K562 (cell line): ENCODE data around the gene EXT2. TPM values are rescaled to one million over a fixed set of nuclear protein-coding genes. Genes with fewer than 3 reads are reported as not detected.

Experiments used
- ATAC-seq: fragments of 200-7000 bp; cut with Tn5 transposase; 3 replicates; pipeline ENCODE4 v1.9.1; 2020; ENCODE audit warnings: moderate library complexity
- BruUV-seq: library from RNA; stranded (reverse); fragments of 400-500 nt; replicated peaks from 2 replicates; lab custom pipeline; 2021; lab: Mats Ljungman, UMichigan
- CTCF ChIA-PET: fragments of 300-600 bp; formaldehyde crosslinking; extraction: SDS; loops from one replicate; lab custom pipeline; 2021; ENCODE audit warnings: low intra/inter-chr PET ratio; lab: Yijun Ruan, JAX
- POLR2A ChIA-PET: fragments of 300-600, 350-650 bp; sonication (Branson Sonifier 250); formaldehyde crosslinking; extraction: SDS; loops from one replicate; lab custom pipeline; 2021; ENCODE audit warnings: antibody characterized with exemption, inconsistent platforms; lab: Yijun Ruan, JAX
- DNase-seq, 4 experiments: peaks; one replicate each; pipeline versions ENCODE4 v3.0.0 to v3.0.0-alpha.2; 2011 to 2018; ENCODE audit warnings: low spot score in 3 of 4, mixed read lengths in 3 of 4; ENCODE audit errors: extremely low read depth in 1 of 4
- FAIRE-seq: peaks from 2 replicates; lab custom pipeline; 2011; peaks lifted over from hg19 to GRCh38; lab: Jason Lieb, UNC
- H2AFZ ChIP-seq: 2 replicates; pipeline ENCODE4 v1.6.0; 2011; ENCODE audit warnings: low read depth, low read length, control low read depth, inconsistent platforms
- H3K27ac ChIP-seq: fragments of 200-600 bp; 3 replicates; pipeline ENCODE4 v1.8.0; 2011; ENCODE audit warnings: low read depth, mild to moderate bottlenecking, control low read depth, inconsistent platforms, low read length, moderate library complexity, mixed read lengths; ENCODE audit errors: extremely low read depth
- H3K27me3 ChIP-seq, 2 experiments: fragments of 300-600 bp in 1 of 2; 2 replicates in 1 of 2; 3 replicates in 1 of 2; pipeline versions ENCODE4 v1.6.0 to v1.8.0; 2011; ENCODE audit warnings: inconsistent platforms in 2 of 2, low read length in 2 of 2, mild to moderate bottlenecking in 1 of 2, mixed read lengths in 1 of 2, moderate library complexity in 1 of 2; ENCODE audit not compliant: control insufficient read depth in 2 of 2, insufficient read depth in 2 of 2
- H3K36me3 ChIP-seq: fragments of 300-600 bp; 3 replicates; pipeline ENCODE4 v1.8.0; 2011; ENCODE audit warnings: mild to moderate bottlenecking, low read length, inconsistent platforms; ENCODE audit not compliant: control insufficient read depth, insufficient read depth
- H3K4me1 ChIP-seq, 2 experiments: fragments of 200-600 bp in 1 of 2; replicated peaks in 1 of 2; 2 replicates in 1 of 2; 3 replicates in 1 of 2; pipeline versions ENCODE4 v1.5.1 to v1.8.0; 2011; ENCODE audit warnings: inconsistent platforms in 2 of 2, low read length in 2 of 2, mild to moderate bottlenecking in 1 of 2, mixed read lengths in 1 of 2, moderate library complexity in 1 of 2; ENCODE audit not compliant: control insufficient read depth in 2 of 2, insufficient read depth in 2 of 2
- H3K4me2 ChIP-seq: 2 replicates; pipeline ENCODE4 v1.6.1; 2011; ENCODE audit warnings: low read length, control low read depth, inconsistent platforms, mixed read lengths; ENCODE audit not compliant: insufficient read depth
- H3K4me3 ChIP-seq: fragments of 200-600 bp; sonication (generic), shearing (Covaris generic); 2 replicates; pipeline ENCODE4 v1.5.1; 2016; ENCODE audit warnings: control low read depth, inconsistent platforms
- H3K79me2 ChIP-seq: fragments of 200-600 bp; 3 replicates; pipeline ENCODE4 v1.8.0; 2011; ENCODE audit warnings: low read length, inconsistent platforms; ENCODE audit not compliant: control insufficient read depth, insufficient read depth
- H3K9ac ChIP-seq, 2 experiments: 2 replicates each; pipeline versions ENCODE4 v1.6.0 to v1.6.1; 2011; ENCODE audit warnings: low read depth in 2 of 2, low read length in 2 of 2, control low read depth in 1 of 2, inconsistent platforms in 1 of 2, mild to moderate bottlenecking in 1 of 2, mixed read lengths in 1 of 2; ENCODE audit not compliant: insufficient read depth in 1 of 2
- H3K9me1 ChIP-seq: one replicate; pipeline ENCODE4 v1.6.0; 2011; ENCODE audit warnings: inconsistent platforms, mild to moderate bottlenecking, low read length, moderate library complexity; ENCODE audit not compliant: control insufficient read depth, insufficient read depth
- H3K9me3 ChIP-seq: replicated peaks from 2 replicates; pipeline ENCODE4 v1.5.1; 2011; ENCODE audit warnings: low read depth, low read length, inconsistent platforms; ENCODE audit not compliant: control insufficient read depth, insufficient read depth
- H4K20me1 ChIP-seq: replicated peaks from 2 replicates; pipeline ENCODE4 v1.6.1; 2011; ENCODE audit warnings: low read length, inconsistent platforms, mixed read lengths; ENCODE audit not compliant: control insufficient read depth, insufficient read depth
- CHD2 ChIP-seq: IDR thresholded peaks from 2 replicates; pipeline ENCODE4 v1.6.1; 2011; ENCODE audit warnings: low read depth, low read length
- CREBBP ChIP-seq: IDR thresholded peaks from one replicate; pipeline ENCODE4 v1.6.1; 2012; ENCODE audit warnings: low read depth, mild to moderate bottlenecking, control low read depth, inconsistent platforms, low read length
- LARP7 ChIP-seq: fragments of 450-650 bp; IDR thresholded peaks from 2 replicates; pipeline ENCODE4 v1.6.1; 2016
- NELFE ChIP-seq: IDR thresholded peaks from 2 replicates; pipeline ENCODE4 v1.6.1; 2011; ENCODE audit warnings: mild to moderate bottlenecking; ENCODE audit not compliant: insufficient read depth, insufficient read length
- NONO ChIP-seq, 2 experiments: fragments of 200-400 bp in 1 of 2; fragments of 450-650 bp in 1 of 2; formaldehyde crosslinking in 1 of 2; IDR thresholded peaks; 2 replicates each; pipeline ENCODE4 v1.6.1; 2017; ENCODE audit warnings: low read depth in 2 of 2, mild to moderate bottlenecking in 2 of 2, moderate library complexity in 2 of 2, low read length in 1 of 2
- PRDM10 ChIP-seq: fragments of 450-650 bp; IDR thresholded peaks from 2 replicates; pipeline ENCODE4 v1.6.1; 2018; ENCODE audit not compliant: partially characterized antibody
- PTRF ChIP-seq: fragments of 450-650 bp; IDR thresholded peaks from 2 replicates; pipeline ENCODE4 v1.6.1; 2016; ENCODE audit warnings: mild to moderate bottlenecking, missing genetic modification characterization, missing compliant biosample characterization
- TAF7 ChIP-seq: fragments of 450-650 bp; IDR thresholded peaks from 2 replicates; pipeline ENCODE4 v1.6.1; 2016; ENCODE audit warnings: missing genetic modification characterization, missing compliant biosample characterization
- TGIF2 ChIP-seq: sonication (generic); formaldehyde crosslinking; IDR thresholded peaks from 2 replicates; pipeline ENCODE4 v1.8.1; 2022; ENCODE audit warnings: mild to moderate bottlenecking, missing genetic modification reagents, moderate library complexity
- ZBTB1 ChIP-seq: sonication (generic); formaldehyde crosslinking; IDR thresholded peaks from 2 replicates; pipeline ENCODE4 v1.8.1; 2023; ENCODE audit warnings: missing genetic modification reagents, low read depth, mild to moderate bottlenecking, borderline replicate concordance
- ZBTB33 ChIP-seq: sonication (generic); formaldehyde crosslinking; IDR thresholded peaks from 2 replicates; pipeline ENCODE4 v1.8.1; 2023; ENCODE audit warnings: mild to moderate bottlenecking, missing genetic modification reagents
- WGBS: fragments of 100-300 bp; shearing (Covaris generic); methylation state at CpG from one replicate; pipeline ENCODE4 v1.1.6; 2016; ENCODE audit warnings: low coverage, mixed read lengths; ENCODE audit not compliant: insufficient coverage; ENCODE audit errors: missing lambda C conversion rate; 5-methylcytosine and 5-hydroxymethylcytosine counted together
- in situ Hi-C: fragments of 300-500 bp; cut with MboI; formaldehyde crosslinking; loops from 4 replicates; pipeline ENCODE4 v1.15.0; 2018; ENCODE audit warnings: inconsistent platforms, mixed read lengths
- intact Hi-C: fragments of 100-400 bp; cut with micrococcal nuclease; formaldehyde crosslinking; loops from 2 replicates; pipeline ENCODE4 v1.14.2; 2022
- polyA plus RNA-seq, 8 experiments: library from polyadenylated mRNA; depleted of rRNA in 4 of 8; stranded (reverse) in 5 of 8; unstranded in 3 of 8; fragments of >200 nt; fragmentation: Nextera tagmentation in 2 of 8; fragmentation: Illumina TruSeq in 1 of 8; extraction: Ambion mirVana in 2 of 8; extraction: Trizol in 1 of 8; gene quantifications; 2 replicates each; pipeline versions ENCODE4 v1.2.1 to v1.2.3, GENCODE V29; 2011 to 2014; ENCODE audit warnings: inconsistent platforms in 1 of 8, missing spikeins in 1 of 8
- total RNA-seq, 7 experiments: library from RNA; depleted of rRNA in 6 of 7; stranded (reverse); fragments of >200 nt in 6 of 7; fragmentation: Illumina TruSeq in 2 of 7; extraction: Trizol in 2 of 7; gene quantifications; 2 replicates each; pipeline versions ENCODE4 v1.2.1 to v1.2.3, GENCODE V29; 2011 to 2021; ENCODE audit warnings: low replicate concordance in 1 of 7
- TF ChIP-seq, protein P1 (sequence below), 2 experiments: fragments of 450-650 bp; IDR thresholded peaks; 2 replicates each; pipeline ENCODE4 v1.6.1; 2018; ENCODE audit warnings: mild to moderate bottlenecking in 2 of 2, low read depth in 1 of 2; ENCODE audit not compliant: partially characterized antibody in 2 of 2

EXT2 gene
- total and polyA plus RNA-seq, 9 of the 15 experiments (the other 6 are each of a cell fraction or from before 2014, with no cell fraction given): 7.5 to 52.1 (median 38.1) TPM

- TF ChIP-seq ZBTB33 (no peak), NELFE (no peak)
These were observed 44.9 kb downstream of the EXT2 start (continued) for GRCh38 chr11:44140372-44140771.

DNA sequence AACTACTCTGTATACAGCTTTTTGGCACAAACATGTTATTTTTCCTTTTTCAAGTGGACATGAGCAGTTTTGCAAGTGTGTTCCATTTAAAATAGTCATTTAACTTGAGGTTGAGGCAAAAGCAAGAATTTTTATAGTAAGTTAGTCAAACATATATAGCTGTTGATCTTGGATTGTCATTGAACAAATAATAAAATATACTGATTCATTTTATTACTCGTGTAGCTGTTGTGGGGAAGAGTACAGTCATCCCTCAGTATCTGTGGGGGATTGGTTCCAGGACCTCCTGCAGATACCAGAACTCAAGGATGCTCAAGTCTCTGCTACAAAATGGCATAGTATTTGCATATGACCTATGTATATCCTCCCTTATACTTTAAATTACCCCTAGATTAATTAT is 45.3 kb downstream of the EXT2 start:
- 61% methylated on average over 1 of the region's 1 CpG for WGBS
- Histone ChIP-seq H3K9ac (no peak overlapping the region), H3K4me2 (no peak overlapping the region), H3K4me1 (peaks cover 10 to 29% of the 10 kb centered on the region in 2 experiments), H3K4me3 (no peak overlapping the region), H3K79me2 (no peaks in the 10 kb centered on the region), H2AFZ (no peak overlapping the region), H3K9me1 (no peaks in the 10 kb centered on the region), H3K27ac (no peak overlapping the region), H3K36me3 (peaks cover 16% of the 10 kb centered on the region), H3K27me3 (no peaks in the 10 kb centered on the region), H3K9me3 (no peaks in the 10 kb centered on the region), H4K20me1 (no peaks in the 10 kb centered on the region)
- no TSS peak for BruUV-seq
- ChIA-PET CTCF (no interaction called here), POLR2A (no interaction called here)
- in situ Hi-C loops (no loop called here), intact Hi-C loops (no loop called here)
- no peak for ATAC-seq
- DNase-seq: no peak
- no peak for FAIRE-seq
- TF ChIP-seq, protein P1, sequence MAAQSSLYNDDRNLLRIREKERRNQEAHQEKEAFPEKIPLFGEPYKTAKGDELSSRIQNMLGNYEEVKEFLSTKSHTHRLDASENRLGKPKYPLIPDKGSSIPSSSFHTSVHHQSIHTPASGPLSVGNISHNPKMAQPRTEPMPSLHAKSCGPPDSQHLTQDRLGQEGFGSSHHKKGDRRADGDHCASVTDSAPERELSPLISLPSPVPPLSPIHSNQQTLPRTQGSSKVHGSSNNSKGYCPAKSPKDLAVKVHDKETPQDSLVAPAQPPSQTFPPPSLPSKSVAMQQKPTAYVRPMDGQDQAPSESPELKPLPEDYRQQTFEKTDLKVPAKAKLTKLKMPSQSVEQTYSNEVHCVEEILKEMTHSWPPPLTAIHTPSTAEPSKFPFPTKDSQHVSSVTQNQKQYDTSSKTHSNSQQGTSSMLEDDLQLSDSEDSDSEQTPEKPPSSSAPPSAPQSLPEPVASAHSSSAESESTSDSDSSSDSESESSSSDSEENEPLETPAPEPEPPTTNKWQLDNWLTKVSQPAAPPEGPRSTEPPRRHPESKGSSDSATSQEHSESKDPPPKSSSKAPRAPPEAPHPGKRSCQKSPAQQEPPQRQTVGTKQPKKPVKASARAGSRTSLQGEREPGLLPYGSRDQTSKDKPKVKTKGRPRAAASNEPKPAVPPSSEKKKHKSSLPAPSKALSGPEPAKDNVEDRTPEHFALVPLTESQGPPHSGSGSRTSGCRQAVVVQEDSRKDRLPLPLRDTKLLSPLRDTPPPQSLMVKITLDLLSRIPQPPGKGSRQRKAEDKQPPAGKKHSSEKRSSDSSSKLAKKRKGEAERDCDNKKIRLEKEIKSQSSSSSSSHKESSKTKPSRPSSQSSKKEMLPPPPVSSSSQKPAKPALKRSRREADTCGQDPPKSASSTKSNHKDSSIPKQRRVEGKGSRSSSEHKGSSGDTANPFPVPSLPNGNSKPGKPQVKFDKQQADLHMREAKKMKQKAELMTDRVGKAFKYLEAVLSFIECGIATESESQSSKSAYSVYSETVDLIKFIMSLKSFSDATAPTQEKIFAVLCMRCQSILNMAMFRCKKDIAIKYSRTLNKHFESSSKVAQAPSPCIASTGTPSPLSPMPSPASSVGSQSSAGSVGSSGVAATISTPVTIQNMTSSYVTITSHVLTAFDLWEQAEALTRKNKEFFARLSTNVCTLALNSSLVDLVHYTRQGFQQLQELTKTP (IDR thresholded peaks at IDR 0.05; ENCODE audit: low read depth in 1 of 2, partially characterized antibody in 2 of 2): no peak
- TF ChIP-seq CHD2 (no peak), PRDM10 (no peak), LARP7 (no peak), PTRF (tag) (no peak), TAF7 (tag) (no peak), ZBTB1 (no peak), TGIF2 (no peak), CREBBP (no peak), NONO (IDR thresholded peaks at IDR 0.05; ENCODE audit: low read depth in 2 of 2, low read length in 1 of 2) (no peak)
